ENCODE measurements around the gene MAGI3. TPM values are rescaled to one million over a fixed set of nuclear protein-coding genes. Genes with fewer than 3 reads are reported as not detected.

MAGI3 gene
- total RNA-seq, 1 donor, result 7.2 TPM

DNA sequence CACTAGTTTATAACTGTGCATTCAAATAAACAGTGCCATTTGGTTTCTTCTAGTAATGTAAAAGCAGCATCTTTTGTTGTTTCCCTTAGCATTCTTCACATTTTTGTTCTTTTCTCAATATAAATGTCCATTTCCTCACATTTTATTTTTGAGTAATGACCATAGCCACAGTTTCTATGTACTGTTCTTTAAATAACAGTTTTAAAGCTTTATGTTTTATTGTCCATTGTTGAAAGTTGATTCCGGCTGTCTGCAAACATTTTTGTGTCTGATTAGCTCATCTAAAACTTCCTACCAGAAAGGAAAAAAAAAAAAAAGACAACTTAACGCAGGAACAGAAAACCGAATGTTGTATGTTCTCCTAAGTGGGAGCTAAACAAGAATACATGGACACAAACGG lies 139.7 kb downstream of the MAGI3 start:
- Histone ChIP-seq H3K4me2 (ENCODE audit: insufficient read depth, low read length) (no peak overlapping the region), H3K36me3 (ENCODE audit: insufficient read depth, low read length) (no peaks in the 10 kb centered on the region), H3K27me3 (ENCODE audit: insufficient read depth, low read length) (no peaks in the 10 kb centered on the region), H3K79me2 (ENCODE audit: insufficient read depth, low read length) (peaks cover 8% of the 10 kb centered on the region), H3K27ac (ENCODE audit: low read depth, low read length) (no peak overlapping the region), H3K9me3 (ENCODE audit: low read depth, low read length) (no peaks in the 10 kb centered on the region), H3K4me3 (ENCODE audit: insufficient read depth, low read length) (no peak overlapping the region), H2AFZ (ENCODE audit: low read length) (peak overlapping the region; percentile 20), H4K20me1 (ENCODE audit: insufficient read depth, low read length) (no peaks in the 10 kb centered on the region), H3K4me1 (ENCODE audit: insufficient read depth, low read length) (peaks cover 21% of the 10 kb centered on the region)
- TF ChIP-seq, protein P1, sequence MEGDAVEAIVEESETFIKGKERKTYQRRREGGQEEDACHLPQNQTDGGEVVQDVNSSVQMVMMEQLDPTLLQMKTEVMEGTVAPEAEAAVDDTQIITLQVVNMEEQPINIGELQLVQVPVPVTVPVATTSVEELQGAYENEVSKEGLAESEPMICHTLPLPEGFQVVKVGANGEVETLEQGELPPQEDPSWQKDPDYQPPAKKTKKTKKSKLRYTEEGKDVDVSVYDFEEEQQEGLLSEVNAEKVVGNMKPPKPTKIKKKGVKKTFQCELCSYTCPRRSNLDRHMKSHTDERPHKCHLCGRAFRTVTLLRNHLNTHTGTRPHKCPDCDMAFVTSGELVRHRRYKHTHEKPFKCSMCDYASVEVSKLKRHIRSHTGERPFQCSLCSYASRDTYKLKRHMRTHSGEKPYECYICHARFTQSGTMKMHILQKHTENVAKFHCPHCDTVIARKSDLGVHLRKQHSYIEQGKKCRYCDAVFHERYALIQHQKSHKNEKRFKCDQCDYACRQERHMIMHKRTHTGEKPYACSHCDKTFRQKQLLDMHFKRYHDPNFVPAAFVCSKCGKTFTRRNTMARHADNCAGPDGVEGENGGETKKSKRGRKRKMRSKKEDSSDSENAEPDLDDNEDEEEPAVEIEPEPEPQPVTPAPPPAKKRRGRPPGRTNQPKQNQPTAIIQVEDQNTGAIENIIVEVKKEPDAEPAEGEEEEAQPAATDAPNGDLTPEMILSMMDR (IDR thresholded peaks at IDR 0.05; ENCODE audit: extremely low read depth, low read depth, low read length), result no peak
- DNase-seq (ENCODE audit: insufficient read length, low spot score, missing footprints), result no peak

DNA sequence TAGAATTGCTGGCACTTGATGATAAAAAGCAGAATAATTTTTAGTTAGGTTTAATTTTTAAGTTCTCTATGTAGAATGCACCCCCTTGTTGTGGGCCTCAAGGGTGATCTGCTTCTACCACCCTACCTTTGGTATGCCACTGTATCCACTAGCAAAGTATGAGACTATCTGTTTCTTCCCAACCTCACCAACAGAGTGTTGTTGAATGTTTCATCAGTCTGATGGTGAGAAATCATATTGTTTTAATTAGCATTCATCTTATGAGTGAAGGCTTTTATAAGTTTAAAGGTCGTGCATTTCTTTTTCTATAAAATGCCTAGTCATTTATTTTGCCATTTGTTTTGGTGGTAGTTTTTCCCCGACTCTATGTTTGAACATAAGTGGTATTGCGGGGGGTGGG lies 141.0 kb downstream of the MAGI3 start:
- Histone ChIP-seq H3K4me2 (ENCODE audit: insufficient read depth, low read length) (no peak overlapping the region), H3K4me1 (ENCODE audit: insufficient read depth, low read length) (peaks cover 26% of the 10 kb centered on the region), H3K27ac (ENCODE audit: low read depth, low read length) (no peak overlapping the region), H3K4me3 (ENCODE audit: insufficient read depth, low read length) (no peak overlapping the region), H3K79me2 (ENCODE audit: insufficient read depth, low read length) (peaks cover 5% of the 10 kb centered on the region), H2AFZ (ENCODE audit: low read length) (no peak overlapping the region), H4K20me1 (ENCODE audit: insufficient read depth, low read length) (no peaks in the 10 kb centered on the region), H3K36me3 (ENCODE audit: insufficient read depth, low read length) (no peaks in the 10 kb centered on the region), H3K27me3 (ENCODE audit: insufficient read depth, low read length) (no peaks in the 10 kb centered on the region), H3K9me3 (ENCODE audit: low read depth, low read length) (no peaks in the 10 kb centered on the region)
- TF ChIP-seq, protein P1 (IDR thresholded peaks at IDR 0.05; ENCODE audit: extremely low read depth, low read depth, low read length), result no peak
- no peak for DNase-seq (ENCODE audit: insufficient read length, low spot score, missing footprints)

- H3K36me3 ChIP-seq (ENCODE audit: insufficient read depth, low read length), result no peaks in the 10 kb centered on the region
- TF ChIP-seq, protein P1 (IDR thresholded peaks at IDR 0.05; ENCODE audit: extremely low read depth, low read depth, low read length), result no peak
- no peaks in the 10 kb centered on the region for H4K20me1 ChIP-seq (ENCODE audit: insufficient read depth, low read length)
- H3K4me3 ChIP-seq (ENCODE audit: insufficient read depth, low read length), result no peak overlapping the region
- DNase-seq (ENCODE audit: insufficient read length, low spot score, missing footprints), result no peak
- H2AFZ ChIP-seq (ENCODE audit: low read length), result no peak overlapping the region
- no peak overlapping the region for H3K4me2 ChIP-seq (ENCODE audit: insufficient read depth, low read length)
- H3K79me2 ChIP-seq (ENCODE audit: insufficient read depth, low read length), result peaks cover 10% of the 10 kb centered on the region
- peak overlapping the region; percentile 83 for H3K27ac ChIP-seq (ENCODE audit: low read depth, low read length)
- peaks cover 28% of the 10 kb centered on the region for H3K4me1 ChIP-seq (ENCODE audit: insufficient read depth, low read length)
- H3K27me3 ChIP-seq (ENCODE audit: insufficient read depth, low read length), result no peaks in the 10 kb centered on the region
- H3K9me3 ChIP-seq (ENCODE audit: low read depth, low read length), result no peaks in the 10 kb centered on the region
Measured at GRCh38 chr1:113533061-113533460, 142.7 kb downstream of the MAGI3 start.

GRCh38 chr1:113534130-113534817 lies 144.0 kb downstream of the MAGI3 start:
- Histone ChIP-seq H2AFZ (ENCODE audit: low read length) (peak overlapping the region; percentile 26), H4K20me1 (ENCODE audit: insufficient read depth, low read length) (no peaks in the 10 kb centered on the region), H3K36me3 (ENCODE audit: insufficient read depth, low read length) (no peaks in the 10 kb centered on the region), H3K4me1 (ENCODE audit: insufficient read depth, low read length) (peaks cover 31% of the 10 kb centered on the region), H3K27ac (ENCODE audit: low read depth, low read length) (peak overlapping the region; percentile 83), H3K9me3 (ENCODE audit: low read depth, low read length) (no peaks in the 10 kb centered on the region), H3K4me3 (ENCODE audit: insufficient read depth, low read length) (no peak overlapping the region), H3K4me2 (ENCODE audit: insufficient read depth, low read length) (peak overlapping the region; percentile 35), H3K79me2 (ENCODE audit: insufficient read depth, low read length) (peaks cover 12% of the 10 kb centered on the region), H3K27me3 (ENCODE audit: insufficient read depth, low read length) (no peaks in the 10 kb centered on the region)
- DNase-seq (ENCODE audit: insufficient read length, low spot score, missing footprints), result peak; percentile 80
- TF ChIP-seq, protein P1 (IDR thresholded peaks at IDR 0.05; ENCODE audit: extremely low read depth, low read depth, low read length), result no peak

All from osteoblast (primary cell).